Left lung (tissue), 10 donors: ENCODE measurements around the gene SPACA7. TPM values are rescaled to one million over a fixed set of nuclear protein-coding genes. Genes with fewer than 3 reads are reported as not detected.
"Not testable (repeated sequence)": the region's sequence is repeated elsewhere in the genome, so short reads cannot be mapped to it uniquely, and the experiment has no call there.

Source experiments
- ATAC-seq: fragments of 200-7000 bp; cut with Tn5 transposase; one replicate; pipeline ENCODE4 v1.9.1; 2020; ENCODE audit warnings: moderate library complexity
- DNase-seq, 4 donors: peaks; one replicate each; pipeline ENCODE4 v3.0.0-alpha.2; 2013 to 2020
- H3K27ac ChIP-seq, 2 donors: fragments of 200-600 bp; sonication (generic) in 1 of 2; one replicate each; pipeline versions ENCODE4 v1.5.0 to v1.8.0; 2020 to 2021
- H3K27me3 ChIP-seq, 2 donors: fragments of 200-600 bp; sonication (generic) in 1 of 2; one replicate each; pipeline versions ENCODE4 v1.5.0 to v1.8.0; 2020 to 2021
- H3K36me3 ChIP-seq, 2 donors: fragments of 200-600 bp; sonication (generic) in 1 of 2; one replicate each; pipeline versions ENCODE4 v1.5.0 to v1.8.0; 2020 to 2021
- H3K4me1 ChIP-seq, 2 donors: fragments of 200-600 bp; one replicate each; pipeline ENCODE4 v1.8.0; 2021
- H3K4me3 ChIP-seq, 2 donors: fragments of 200-600 bp; sonication (generic) in 1 of 2; one replicate each; pipeline versions ENCODE4 v1.5.0 to v1.8.0; 2020 to 2021; ENCODE audit warnings: mild to moderate bottlenecking in 1 of 2
- H3K9me3 ChIP-seq, 2 donors: fragments of 200-600 bp; sonication (generic) in 1 of 2; one replicate each; pipeline versions ENCODE4 v1.5.0 to v1.8.0; 2020 to 2021
- intact Hi-C, 2 donors: fragments of 100-400 bp; cut with DNase I; formaldehyde crosslinking; loops; one replicate each; pipeline versions ENCODE4 v1.11.2 to v1.14.2; 2022
- polyA plus RNA-seq, 6 donors: library from polyadenylated mRNA; unstranded; fragments of 120-200 nt; gene quantifications; one replicate each; pipeline ENCODE4 v1.2.1, GENCODE V29; 2013; ENCODE audit not compliant: insufficient read length in 6 of 6
- total RNA-seq, 2 donors: library from RNA; stranded (reverse); fragmentation: NEBNext Ultra II Directional; extraction: Animal tissue kit (Norgen Biotek cat#: 25700); gene quantifications; one replicate each; pipeline ENCODE4 v1.2.1, GENCODE V29; 2021
- TF ChIP-seq, protein P1 (sequence below), 2 donors: fragments of 200-600 bp; sonication (generic) in 1 of 2; IDR thresholded peaks; one replicate each; pipeline versions ENCODE4 v1.5.0 to v1.8.0; 2021; ENCODE audit warnings: antibody characterized with exemption in 2 of 2
- donor health status: DM: no; HTN: yes; CAD: no.
- donor health status: DM: no; HTN: no; CAD: no.

Gene SPACA7
- total and polyA plus RNA-seq, 8 donors: 0.31 TPM; not detected in 7

DNA sequence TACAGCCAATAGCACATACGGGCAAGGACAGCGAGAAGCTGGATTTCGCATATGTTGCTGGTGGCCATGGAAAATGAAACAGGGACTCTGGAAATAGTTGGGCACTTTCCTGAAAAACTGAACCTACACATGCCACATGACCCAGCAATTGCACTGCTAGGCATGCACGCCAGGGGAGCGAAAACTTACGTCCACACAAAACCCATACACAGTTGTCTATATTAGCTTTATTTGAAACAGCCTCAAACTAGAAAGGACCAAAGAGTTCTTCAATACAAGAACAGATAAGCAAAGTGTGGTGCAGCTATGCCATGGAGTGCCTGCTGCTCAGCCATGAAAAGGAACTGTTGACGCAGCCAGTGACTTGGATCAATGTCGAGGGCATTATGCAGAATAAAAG, 7.3 kb upstream of the SPACA7 start:
- no peak for ATAC-seq
- no peak for DNase-seq
- TF ChIP-seq, protein P1, sequence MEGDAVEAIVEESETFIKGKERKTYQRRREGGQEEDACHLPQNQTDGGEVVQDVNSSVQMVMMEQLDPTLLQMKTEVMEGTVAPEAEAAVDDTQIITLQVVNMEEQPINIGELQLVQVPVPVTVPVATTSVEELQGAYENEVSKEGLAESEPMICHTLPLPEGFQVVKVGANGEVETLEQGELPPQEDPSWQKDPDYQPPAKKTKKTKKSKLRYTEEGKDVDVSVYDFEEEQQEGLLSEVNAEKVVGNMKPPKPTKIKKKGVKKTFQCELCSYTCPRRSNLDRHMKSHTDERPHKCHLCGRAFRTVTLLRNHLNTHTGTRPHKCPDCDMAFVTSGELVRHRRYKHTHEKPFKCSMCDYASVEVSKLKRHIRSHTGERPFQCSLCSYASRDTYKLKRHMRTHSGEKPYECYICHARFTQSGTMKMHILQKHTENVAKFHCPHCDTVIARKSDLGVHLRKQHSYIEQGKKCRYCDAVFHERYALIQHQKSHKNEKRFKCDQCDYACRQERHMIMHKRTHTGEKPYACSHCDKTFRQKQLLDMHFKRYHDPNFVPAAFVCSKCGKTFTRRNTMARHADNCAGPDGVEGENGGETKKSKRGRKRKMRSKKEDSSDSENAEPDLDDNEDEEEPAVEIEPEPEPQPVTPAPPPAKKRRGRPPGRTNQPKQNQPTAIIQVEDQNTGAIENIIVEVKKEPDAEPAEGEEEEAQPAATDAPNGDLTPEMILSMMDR (IDR thresholded peaks at IDR 0.05): no peak
- H3K4me3 ChIP-seq: no peak overlapping the region
- no peaks in the 10 kb centered on the region for H3K4me1 ChIP-seq
- H3K27me3 ChIP-seq: peaks cover 0 to 23% of the 10 kb centered on the region in 2 donors
- H3K9me3 ChIP-seq: peaks cover 0 to 12% of the 10 kb centered on the region in 2 donors
- H3K36me3 ChIP-seq: no peaks in the 10 kb centered on the region
- intact Hi-C loops: no loop called here
- no peak overlapping the region for H3K27ac ChIP-seq

DNA sequence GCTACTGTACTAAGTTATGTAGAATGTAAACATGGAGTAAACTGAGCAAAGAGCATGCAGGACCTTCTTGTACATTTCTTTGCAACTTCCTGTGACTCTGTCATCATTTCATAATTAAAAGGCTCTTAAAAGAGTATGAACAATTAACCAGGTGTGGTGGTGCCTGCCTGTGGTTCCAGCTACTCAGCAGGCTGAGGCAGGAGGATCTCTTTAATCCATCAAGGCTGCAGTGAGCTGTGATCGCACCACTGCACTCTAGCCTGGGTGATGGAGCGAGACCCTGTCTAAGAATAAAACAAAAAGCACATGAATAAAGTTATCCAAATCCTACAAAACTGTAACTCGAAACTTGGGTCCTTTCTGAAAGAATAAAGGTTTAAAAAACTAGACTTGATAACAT, 5.8 kb upstream of the SPACA7 start:
- intact Hi-C loops: no loop called here
- peaks cover 0 to 11% of the 10 kb centered on the region in 2 donors for H3K27me3 ChIP-seq
- peaks cover 0 to 11% of the 10 kb centered on the region in 2 donors for H3K9me3 ChIP-seq
- no peak for DNase-seq
- H3K4me3 ChIP-seq: no peak overlapping the region
- no peaks in the 10 kb centered on the region for H3K4me1 ChIP-seq
- no peak for ATAC-seq
- TF ChIP-seq, protein P1 (IDR thresholded peaks at IDR 0.05): no peak
- H3K27ac ChIP-seq: no peak overlapping the region
- H3K36me3 ChIP-seq: no peaks in the 10 kb centered on the region

DNA sequence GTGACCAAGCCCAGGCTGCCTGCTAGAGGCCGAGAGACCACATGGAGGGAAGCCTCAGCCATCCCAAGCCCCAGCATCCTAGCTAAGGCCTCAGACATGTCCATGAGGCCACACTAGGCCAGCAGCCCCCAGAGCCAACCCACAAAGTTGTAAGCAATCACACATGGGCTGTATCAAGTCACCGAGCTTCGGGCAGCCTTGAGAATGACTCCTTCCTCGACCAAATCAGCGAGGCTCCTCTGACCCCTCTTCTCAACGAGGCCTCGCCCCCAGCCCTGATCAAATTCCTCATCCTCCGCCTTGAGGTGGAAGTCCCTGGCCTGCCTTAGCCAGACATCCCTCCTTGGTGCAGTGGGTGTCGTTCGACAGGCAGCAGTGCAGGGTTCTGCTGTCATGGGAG, 1.9 kb upstream of the SPACA7 start:
- no peak for ATAC-seq
- no peaks in the 10 kb centered on the region for H3K27me3 ChIP-seq
- H3K4me3 ChIP-seq: no peak overlapping the region
- no peak overlapping the region for H3K27ac ChIP-seq
- intact Hi-C loops: no loop called here
- no peaks in the 10 kb centered on the region for H3K36me3 ChIP-seq
- no peaks in the 10 kb centered on the region for H3K4me1 ChIP-seq
- no peak for DNase-seq
- TF ChIP-seq, protein P1 (IDR thresholded peaks at IDR 0.05): no peak
- H3K9me3 ChIP-seq: peaks cover 0 to 6% of the 10 kb centered on the region in 2 donors

DNA sequence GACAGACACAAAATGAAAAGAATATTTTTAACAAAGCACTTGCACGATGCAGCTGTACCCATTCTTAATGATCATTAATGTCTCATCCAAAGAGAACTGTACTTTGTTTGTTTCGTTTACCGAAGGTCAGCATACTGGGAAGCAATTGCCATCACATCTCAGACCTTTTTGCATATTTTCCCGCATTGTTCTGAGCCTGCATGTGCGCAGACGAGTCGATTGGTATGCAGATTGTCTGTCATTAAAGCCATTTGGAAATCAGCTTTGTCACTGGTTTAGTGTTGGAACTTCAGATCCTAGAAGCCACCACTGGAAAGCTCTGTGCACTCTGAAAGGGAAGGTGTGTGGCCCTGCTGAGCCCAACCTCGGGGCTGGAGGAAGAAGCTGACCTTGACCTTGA, 15.6 kb downstream of the SPACA7 start:
- Histone ChIP-seq H3K27me3 (peaks cover 0 to 16% of the 10 kb centered on the region in 2 donors), H3K4me1 (no peaks in the 10 kb centered on the region), H3K9me3 (no peaks in the 10 kb centered on the region), H3K27ac (no peak overlapping the region), H3K4me3 (no peak overlapping the region), H3K36me3 (no peaks in the 10 kb centered on the region)
- TF ChIP-seq, protein P1 (IDR thresholded peaks at IDR 0.05): no peak
- intact Hi-C loops: no loop called here
- DNase-seq: no peak
- ATAC-seq: no peak

DNA sequence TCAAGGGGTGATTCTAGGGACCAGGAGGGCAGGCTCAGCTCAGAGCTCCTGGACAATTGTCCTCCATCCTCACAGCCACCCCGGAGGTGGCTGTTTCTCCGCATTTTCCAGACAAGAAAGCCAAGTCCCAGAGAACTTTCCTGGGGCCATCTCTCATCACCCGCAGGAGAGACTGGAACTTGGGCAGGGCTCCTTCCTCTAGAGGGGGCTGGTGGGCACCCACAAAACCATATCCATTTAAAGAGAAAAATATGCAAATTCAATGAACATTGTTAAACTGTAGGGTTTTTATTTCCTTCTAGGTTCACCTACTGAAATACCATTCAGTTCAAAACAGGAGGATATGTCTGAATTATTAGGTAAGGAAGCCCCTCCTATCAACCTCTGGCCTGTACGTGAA, 16.6 kb downstream of the SPACA7 start:
- H3K27ac ChIP-seq: no peak overlapping the region
- H3K9me3 ChIP-seq: no peaks in the 10 kb centered on the region
- no peak overlapping the region for H3K4me3 ChIP-seq
- DNase-seq (no peak), ATAC-seq (no peak)
- TF ChIP-seq, protein P1 (IDR thresholded peaks at IDR 0.05): no peak
- intact Hi-C loops: no loop called here
- H3K27me3 ChIP-seq: peaks cover 0 to 16% of the 10 kb centered on the region in 2 donors
- H3K4me1 ChIP-seq: no peaks in the 10 kb centered on the region
- no peaks in the 10 kb centered on the region for H3K36me3 ChIP-seq

DNA sequence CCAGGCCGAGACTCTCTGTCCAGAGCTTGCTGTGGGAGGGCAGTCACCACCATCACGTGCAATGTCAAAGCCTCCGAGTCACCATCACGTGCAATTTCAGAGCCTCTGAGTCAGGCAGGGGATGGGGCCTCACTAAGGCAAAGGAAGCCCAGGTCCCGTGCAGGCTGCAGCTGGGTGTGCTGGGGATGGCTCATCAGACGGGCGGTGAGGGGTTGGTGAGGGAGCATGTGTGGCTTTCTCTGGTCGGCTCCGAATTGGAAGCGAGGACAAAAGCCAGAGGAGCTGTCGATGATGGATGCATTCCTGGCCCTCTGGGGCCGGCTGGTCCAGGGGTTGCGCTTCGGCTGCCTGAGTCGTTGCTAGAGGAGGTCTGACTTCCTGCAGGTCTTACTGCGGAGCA, 18.9 kb downstream of the SPACA7 start:
- H3K4me1 ChIP-seq, H3K36me3 ChIP-seq, intact Hi-C loops, H3K9me3 ChIP-seq, H3K27ac ChIP-seq, H3K4me3 ChIP-seq: not testable (repeated sequence)
- peak; percentile 37 for ATAC-seq
- peaks cover 0 to 16% of the 10 kb centered on the region in 2 donors for H3K27me3 ChIP-seq
- peak in 1 of 4 donors; percentile 69 for DNase-seq

DNA sequence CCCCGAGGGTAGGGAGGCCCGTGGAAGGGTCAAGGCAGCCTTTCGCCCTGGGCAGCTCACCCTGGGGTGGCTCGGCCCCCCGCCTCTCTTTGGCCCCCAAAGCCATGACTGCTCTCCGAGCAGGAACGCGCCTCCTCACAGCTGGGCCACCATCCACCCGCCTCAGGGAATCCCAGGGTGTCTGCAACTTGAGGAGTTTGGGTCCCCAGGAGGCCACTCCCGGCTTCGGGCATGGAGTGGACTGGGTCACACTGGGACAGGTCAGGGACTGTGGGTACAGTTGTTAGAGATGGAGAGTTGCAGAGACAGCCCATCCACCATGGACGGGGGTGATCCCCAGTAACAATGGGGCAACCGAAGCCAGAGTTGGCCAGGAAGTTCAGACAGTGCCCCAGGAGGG, 19.8 kb downstream of the SPACA7 start:
- ATAC-seq, H3K4me3 ChIP-seq, H3K4me1 ChIP-seq, H3K9me3 ChIP-seq, intact Hi-C loops, H3K27ac ChIP-seq, H3K36me3 ChIP-seq: not testable (repeated sequence)
- DNase-seq: peak in 1 of 4 donors; percentile 54
- H3K27me3 ChIP-seq: peaks cover 0 to 16% of the 10 kb centered on the region in 2 donors
